VCaP (cell line): ENCODE results near the gene POLA1.
"Not testable (repeated sequence)": the region's sequence is repeated elsewhere in the genome, so short reads cannot be mapped to it uniquely, and the experiment has no call there.

Experiments used
- H3K27ac ChIP-seq: fragments of 450-650 bp; 2 replicates; pipeline ENCODE4 v1.5.1; 2017
- TF ChIP-seq, protein P1 (sequence below): fragments of 450-650 bp; conservative IDR thresholded peaks from 2 replicates; pipeline ENCODE4 v1.5.1; 2017; ENCODE audit warnings: mild to moderate bottlenecking, moderate library complexity

Gene POLA1

DNA sequence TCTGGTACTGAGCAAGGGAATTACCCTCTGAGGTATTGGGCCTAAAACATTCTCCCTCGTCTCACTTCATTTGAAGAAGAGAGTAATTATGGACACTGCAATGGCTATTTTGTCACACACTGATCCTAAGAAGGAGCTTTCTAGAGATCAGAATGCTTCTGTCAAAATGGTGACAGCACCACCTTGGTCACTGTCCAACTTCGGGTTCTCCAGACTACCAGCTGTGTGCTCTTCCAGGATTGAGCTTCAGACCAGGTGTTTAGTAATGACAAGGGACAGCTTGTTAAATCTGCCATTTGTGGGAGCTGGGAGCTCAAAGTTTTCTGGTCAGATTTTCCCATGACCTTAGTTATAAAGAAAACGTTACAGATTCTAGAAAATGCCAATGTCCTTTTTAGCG is 105.4 kb downstream of the POLA1 start:
- no peak overlapping the region for H3K27ac ChIP-seq
- TF ChIP-seq, protein P1, sequence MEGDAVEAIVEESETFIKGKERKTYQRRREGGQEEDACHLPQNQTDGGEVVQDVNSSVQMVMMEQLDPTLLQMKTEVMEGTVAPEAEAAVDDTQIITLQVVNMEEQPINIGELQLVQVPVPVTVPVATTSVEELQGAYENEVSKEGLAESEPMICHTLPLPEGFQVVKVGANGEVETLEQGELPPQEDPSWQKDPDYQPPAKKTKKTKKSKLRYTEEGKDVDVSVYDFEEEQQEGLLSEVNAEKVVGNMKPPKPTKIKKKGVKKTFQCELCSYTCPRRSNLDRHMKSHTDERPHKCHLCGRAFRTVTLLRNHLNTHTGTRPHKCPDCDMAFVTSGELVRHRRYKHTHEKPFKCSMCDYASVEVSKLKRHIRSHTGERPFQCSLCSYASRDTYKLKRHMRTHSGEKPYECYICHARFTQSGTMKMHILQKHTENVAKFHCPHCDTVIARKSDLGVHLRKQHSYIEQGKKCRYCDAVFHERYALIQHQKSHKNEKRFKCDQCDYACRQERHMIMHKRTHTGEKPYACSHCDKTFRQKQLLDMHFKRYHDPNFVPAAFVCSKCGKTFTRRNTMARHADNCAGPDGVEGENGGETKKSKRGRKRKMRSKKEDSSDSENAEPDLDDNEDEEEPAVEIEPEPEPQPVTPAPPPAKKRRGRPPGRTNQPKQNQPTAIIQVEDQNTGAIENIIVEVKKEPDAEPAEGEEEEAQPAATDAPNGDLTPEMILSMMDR, result no peak

DNA sequence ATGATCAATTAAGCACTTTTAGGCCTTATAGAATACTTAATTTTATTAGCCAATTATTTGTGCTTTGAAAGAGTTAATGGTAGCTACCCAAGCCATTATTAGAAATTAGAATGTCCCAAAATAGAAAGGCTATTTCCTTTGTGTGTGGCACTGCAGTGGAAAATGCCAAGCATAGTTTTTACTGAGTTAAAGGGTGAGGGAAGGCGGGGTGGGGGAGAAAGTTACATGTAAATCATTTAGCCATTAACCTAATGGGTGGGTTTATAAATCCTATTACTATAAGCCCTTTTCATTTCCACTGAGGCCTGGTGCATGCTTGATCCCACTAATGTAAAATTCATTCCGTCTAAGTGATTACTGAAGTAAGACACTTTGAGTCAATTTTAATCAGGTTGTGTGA is 105.8 kb downstream of the POLA1 start:
- no peak overlapping the region for H3K27ac ChIP-seq
- TF ChIP-seq, protein P1, result no peak

DNA sequence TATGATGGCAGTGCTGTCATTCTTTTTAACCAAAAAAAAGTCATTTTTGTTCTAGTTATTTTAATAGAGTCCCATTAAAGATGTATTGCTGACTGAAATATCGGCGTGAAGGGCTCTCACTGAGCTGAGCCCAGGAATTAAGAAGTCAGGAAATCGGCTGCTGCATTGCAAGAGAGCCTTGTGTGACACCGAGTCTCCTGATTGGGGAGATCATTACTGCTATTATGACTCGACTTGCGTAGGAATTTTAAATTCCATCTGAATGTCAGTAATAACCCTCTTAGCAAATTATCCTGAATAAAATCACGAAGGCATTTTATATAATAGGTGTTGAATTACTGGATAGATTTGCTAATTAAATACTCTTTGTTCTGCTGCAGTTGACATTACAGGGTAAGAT is 111.5 kb downstream of the POLA1 start:
- H3K27ac ChIP-seq, result no peak overlapping the region
- TF ChIP-seq, protein P1, result no peak

DNA sequence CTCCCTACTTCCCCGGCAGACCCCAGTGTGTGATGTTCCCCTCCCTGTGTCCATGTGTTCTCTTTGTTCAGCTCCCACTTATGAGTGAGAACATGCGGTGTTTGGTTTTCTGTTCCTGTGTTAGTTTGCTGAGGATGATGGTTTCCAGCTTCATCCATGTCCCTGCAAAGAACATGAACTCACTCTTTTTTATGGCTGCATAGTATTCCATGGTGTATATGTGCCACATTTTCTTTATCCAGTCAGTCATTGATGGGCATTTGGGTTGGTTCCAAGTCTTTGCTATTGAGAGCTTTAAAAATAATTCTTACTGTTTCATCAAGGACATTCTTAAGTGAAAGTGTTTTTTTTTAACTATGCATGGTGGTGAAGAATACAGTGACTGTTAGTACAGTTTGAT is 126.1 kb downstream of the POLA1 start:
- H3K27ac ChIP-seq, result not testable (repeated sequence)

DNA sequence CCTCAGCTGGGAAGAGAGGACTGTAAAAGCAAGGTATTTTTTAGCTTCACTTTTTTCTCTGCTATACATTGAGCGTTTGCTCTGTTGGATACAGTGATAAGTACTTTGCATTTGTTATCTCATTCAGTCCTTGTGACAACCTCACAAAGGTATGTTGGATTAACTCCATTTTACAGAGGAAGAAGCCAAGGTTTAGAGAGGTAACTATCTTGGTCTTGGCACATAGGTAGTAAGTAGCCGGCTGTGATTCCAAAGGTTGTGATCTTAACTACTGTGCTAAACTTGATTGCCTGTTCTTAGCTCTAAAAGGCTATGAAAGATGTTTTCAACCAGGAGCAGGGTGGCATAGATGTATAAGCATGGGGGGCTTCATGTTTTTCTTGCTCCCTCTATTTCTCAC is 134.4 kb downstream of the POLA1 start:
- TF ChIP-seq, protein P1, result no peak
- no peak overlapping the region for H3K27ac ChIP-seq

DNA sequence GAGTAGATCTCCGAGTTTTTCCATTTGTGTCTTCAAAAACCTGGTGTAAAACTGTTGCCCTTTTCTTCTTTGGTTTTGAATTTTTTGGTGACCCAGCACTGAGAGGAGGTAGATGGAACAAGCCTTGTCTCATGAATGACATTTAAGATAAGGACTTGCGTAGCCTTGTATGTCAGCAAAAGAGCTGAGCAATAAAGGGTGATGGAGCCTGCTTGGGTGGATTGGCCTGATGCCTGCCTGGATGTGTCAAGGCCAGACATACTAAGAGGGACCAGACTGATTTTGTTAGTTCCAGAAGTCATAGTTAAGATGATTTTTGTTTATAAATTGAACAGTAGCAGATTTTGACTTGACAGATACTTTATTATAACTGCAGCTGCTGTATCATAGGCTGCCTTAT is 134.9 kb downstream of the POLA1 start:
- H3K27ac ChIP-seq, result no peak overlapping the region
- TF ChIP-seq, protein P1, result no peak

DNA sequence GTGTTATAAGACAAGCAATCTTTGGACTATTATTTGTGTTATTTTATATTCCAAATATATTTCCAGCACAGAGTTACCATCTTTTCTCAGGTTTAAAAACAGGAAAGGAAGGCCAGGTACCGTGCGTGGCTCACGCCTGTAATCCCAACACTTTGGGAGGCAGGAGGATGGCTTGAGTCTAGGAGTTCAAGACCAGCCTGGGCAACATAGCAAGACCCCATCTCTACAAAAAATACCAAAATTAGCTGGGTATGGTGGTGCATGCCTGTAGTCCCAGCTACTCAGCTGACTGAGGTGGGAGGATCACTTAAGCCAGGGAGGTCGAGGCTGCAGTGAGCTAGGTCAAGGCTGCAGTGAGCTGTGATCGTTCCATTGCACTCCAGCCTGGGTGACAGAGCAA is 140.0 kb downstream of the POLA1 start:
- TF ChIP-seq, protein P1, result no peak
- no peak overlapping the region for H3K27ac ChIP-seq

DNA sequence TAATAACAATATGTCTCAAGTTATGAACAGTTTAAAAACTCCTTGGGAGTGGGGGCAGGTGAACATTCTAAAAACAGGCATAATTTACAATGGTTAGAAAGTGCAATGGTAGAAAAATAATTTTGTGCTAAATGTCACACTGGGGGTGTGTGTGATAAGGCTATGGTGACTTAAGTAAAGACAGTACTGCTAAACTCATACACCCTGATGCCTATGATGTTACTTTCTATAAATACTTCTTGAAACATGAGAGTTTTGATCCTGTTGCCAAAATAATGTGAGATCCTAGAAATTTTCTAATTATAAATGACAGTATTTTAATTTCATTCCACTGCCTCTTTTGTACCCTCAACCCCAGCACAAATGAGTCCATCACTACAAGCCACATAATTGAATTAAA is 144.2 kb downstream of the POLA1 start:
- TF ChIP-seq, protein P1, result no peak
- no peak overlapping the region for H3K27ac ChIP-seq
